Parathyroid adenoma (tissue), 2 donors: ENCODE measurements around the gene MALT1.

Experiments used
- H2AFZ ChIP-seq: fragments of 300-600 bp; sonication (generic); one replicate; pipeline ENCODE4 v1.7.0; 2017; ENCODE audit warnings: antibody characterized with exemption, mild to moderate bottlenecking
- H3K27ac ChIP-seq: fragments of 300-600 bp; sonication (generic); one replicate; pipeline ENCODE4 v1.7.0; 2017
- H3K27me3 ChIP-seq: fragments of 300-600 bp; sonication (generic); one replicate; pipeline ENCODE4 v1.7.0; 2017; ENCODE audit warnings: low read length; ENCODE audit not compliant: control insufficient read depth, insufficient read depth
- H3K36me3 ChIP-seq: fragments of 300-600 bp; sonication (generic); one replicate; pipeline ENCODE4 v1.7.0; 2017; ENCODE audit warnings: low read length; ENCODE audit not compliant: control insufficient read depth, insufficient read depth
- H3K4me1 ChIP-seq: fragments of 300-600 bp; sonication (generic); one replicate; pipeline ENCODE4 v1.7.0; 2017; ENCODE audit warnings: control low read depth
- H3K4me2 ChIP-seq: fragments of 300-600 bp; sonication (generic); one replicate; pipeline ENCODE4 v1.7.0; 2017; ENCODE audit warnings: low read length
- H3K4me3 ChIP-seq: fragments of 300-600 bp; sonication (generic); one replicate; pipeline ENCODE4 v1.7.0; 2017; ENCODE audit warnings: low read depth, low read length
- H3K79me2 ChIP-seq: fragments of 300-600 bp; sonication (generic); one replicate; pipeline ENCODE4 v1.7.0; 2017; ENCODE audit warnings: control low read depth
- H3K9ac ChIP-seq: fragments of 300-600 bp; sonication (generic); one replicate; pipeline ENCODE4 v1.7.0; 2017; ENCODE audit warnings: mild to moderate bottlenecking
- H3K9me3 ChIP-seq: fragments of 300-600 bp; sonication (generic); one replicate; pipeline ENCODE4 v1.7.0; 2017; ENCODE audit warnings: low read length; ENCODE audit not compliant: control insufficient read depth
- CTCF ChIP-seq: fragments of 300-600 bp; sonication (generic); IDR thresholded peaks from one replicate; pipeline ENCODE4 v1.7.0; 2017; ENCODE audit warnings: antibody characterized with exemption, mild to moderate bottlenecking
- donor health status: primary hyperparathyroidism.

MALT1 gene

GRCh38 chr18:58766164-58766563 lies 94.9 kb downstream of the MALT1 start:
- Histone ChIP-seq H3K4me2 (no peak overlapping the region), H3K9ac (no peak overlapping the region), H3K9me3 (no peaks in the 10 kb centered on the region), H3K4me1 (no peaks in the 10 kb centered on the region), H3K79me2 (no peaks in the 10 kb centered on the region), H3K27me3 (no peaks in the 10 kb centered on the region), H3K36me3 (no peaks in the 10 kb centered on the region), H3K27ac (no peak overlapping the region), H2AFZ (no peak overlapping the region), H3K4me3 (no peak overlapping the region)
- no peak for TF ChIP-seq CTCF

GRCh38 chr18:58766946-58767345 lies 95.7 kb downstream of the MALT1 start:
- H3K27me3 ChIP-seq = no peaks in the 10 kb centered on the region
- H3K36me3 ChIP-seq = no peaks in the 10 kb centered on the region
- H3K9ac ChIP-seq = no peak overlapping the region
- no peaks in the 10 kb centered on the region for H3K79me2 ChIP-seq
- TF ChIP-seq CTCF = no peak
- no peak overlapping the region for H2AFZ ChIP-seq
- H3K4me1 ChIP-seq = no peaks in the 10 kb centered on the region
- no peak overlapping the region for H3K4me3 ChIP-seq
- no peak overlapping the region for H3K4me2 ChIP-seq
- no peaks in the 10 kb centered on the region for H3K9me3 ChIP-seq
- H3K27ac ChIP-seq = no peak overlapping the region

GRCh38 chr18:58768293-58768974 lies 97.2 kb downstream of the MALT1 start:
- Histone ChIP-seq H3K4me3 (no peak overlapping the region), H3K36me3 (no peaks in the 10 kb centered on the region), H3K4me1 (no peaks in the 10 kb centered on the region), H3K4me2 (peak overlapping the region; percentile 95), H2AFZ (peak overlapping the region; percentile 89), H3K27ac (no peak overlapping the region), H3K27me3 (no peaks in the 10 kb centered on the region), H3K9ac (no peak overlapping the region), H3K9me3 (no peaks in the 10 kb centered on the region), H3K79me2 (no peaks in the 10 kb centered on the region)
- peak; percentile 74 for TF ChIP-seq CTCF

- Histone ChIP-seq H3K27ac (no peak overlapping the region), H3K9ac (no peak overlapping the region), H3K4me3 (no peak overlapping the region), H3K4me1 (no peaks in the 10 kb centered on the region), H3K79me2 (no peaks in the 10 kb centered on the region), H2AFZ (no peak overlapping the region), H3K4me2 (no peak overlapping the region), H3K9me3 (no peaks in the 10 kb centered on the region), H3K36me3 (no peaks in the 10 kb centered on the region), H3K27me3 (no peaks in the 10 kb centered on the region)
- TF ChIP-seq CTCF = no peak
Observed at GRCh38 chr18:58769321-58769720, 98.1 kb downstream of the MALT1 start.

GRCh38 chr18:58770601-58771000 lies 99.3 kb downstream of the MALT1 start:
- Histone ChIP-seq H3K4me2 (no peak overlapping the region), H3K4me1 (no peaks in the 10 kb centered on the region), H3K27ac (no peak overlapping the region), H3K79me2 (no peaks in the 10 kb centered on the region), H3K4me3 (no peak overlapping the region), H3K36me3 (no peaks in the 10 kb centered on the region), H2AFZ (no peak overlapping the region), H3K27me3 (no peaks in the 10 kb centered on the region), H3K9me3 (no peaks in the 10 kb centered on the region), H3K9ac (no peak overlapping the region)
- TF ChIP-seq CTCF = no peak
